MM.1S (cell line): Measurements from ENCODE around the gene RGPD8.
"Not testable (repeated sequence)": the region's sequence is repeated elsewhere in the genome, so short reads cannot be mapped to it uniquely, and the experiment has no call there.

Experiments
- EZH2 ChIP-seq: fragments of 300-600 bp; sonication (generic); optimal IDR thresholded peaks from 2 replicates; pipeline ENCODE3; 2017; ENCODE audit warnings: low read depth, mild to moderate bottlenecking, antibody characterized with exemption, low read length, mixed read lengths
- EZH2phosphoT487 ChIP-seq: fragments of 300-600 bp; sonication (generic); IDR thresholded peaks from 2 replicates; pipeline ENCODE4 v1.6.1; 2018; ENCODE audit warnings: antibody characterized with exemption, low read length
- TF ChIP-seq, protein P1 (sequence below): fragments of 300-600 bp; sonication (generic); IDR thresholded peaks from 2 replicates; pipeline ENCODE4 v1.5.1; 2016; ENCODE audit warnings: antibody characterized with exemption, low read length, mixed read lengths

DNA sequence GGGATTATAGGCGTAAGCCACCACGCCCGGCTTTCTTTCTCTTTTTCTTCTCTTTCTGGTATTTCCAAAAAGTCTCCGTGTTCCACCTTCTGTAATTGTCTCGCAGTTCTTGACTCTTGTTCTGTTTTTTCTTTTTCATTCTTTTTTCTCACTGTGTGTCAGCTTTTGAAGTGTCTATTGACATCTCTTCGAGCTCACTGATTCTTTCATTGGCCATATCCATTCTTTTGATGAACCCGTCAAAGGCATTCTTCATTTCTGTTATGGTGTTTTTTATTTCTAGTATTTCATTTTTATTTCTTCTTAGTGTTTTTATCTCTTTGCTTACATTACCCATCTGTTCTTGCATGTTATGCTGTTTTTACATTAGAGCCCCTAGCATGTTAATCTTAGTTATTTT is 73.4 kb downstream of the RGPD8 start:
- TF ChIP-seq EZH2, EZH2phosphoT487: not testable (repeated sequence)
- TF ChIP-seq, protein P1, sequence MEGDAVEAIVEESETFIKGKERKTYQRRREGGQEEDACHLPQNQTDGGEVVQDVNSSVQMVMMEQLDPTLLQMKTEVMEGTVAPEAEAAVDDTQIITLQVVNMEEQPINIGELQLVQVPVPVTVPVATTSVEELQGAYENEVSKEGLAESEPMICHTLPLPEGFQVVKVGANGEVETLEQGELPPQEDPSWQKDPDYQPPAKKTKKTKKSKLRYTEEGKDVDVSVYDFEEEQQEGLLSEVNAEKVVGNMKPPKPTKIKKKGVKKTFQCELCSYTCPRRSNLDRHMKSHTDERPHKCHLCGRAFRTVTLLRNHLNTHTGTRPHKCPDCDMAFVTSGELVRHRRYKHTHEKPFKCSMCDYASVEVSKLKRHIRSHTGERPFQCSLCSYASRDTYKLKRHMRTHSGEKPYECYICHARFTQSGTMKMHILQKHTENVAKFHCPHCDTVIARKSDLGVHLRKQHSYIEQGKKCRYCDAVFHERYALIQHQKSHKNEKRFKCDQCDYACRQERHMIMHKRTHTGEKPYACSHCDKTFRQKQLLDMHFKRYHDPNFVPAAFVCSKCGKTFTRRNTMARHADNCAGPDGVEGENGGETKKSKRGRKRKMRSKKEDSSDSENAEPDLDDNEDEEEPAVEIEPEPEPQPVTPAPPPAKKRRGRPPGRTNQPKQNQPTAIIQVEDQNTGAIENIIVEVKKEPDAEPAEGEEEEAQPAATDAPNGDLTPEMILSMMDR, result not testable (repeated sequence)
